Right renal cortex interstitium (tissue), 3 donors: ENCODE data around the gene OR51L1. TPM values are rescaled to one million over a fixed set of nuclear protein-coding genes. Genes with fewer than 3 reads are reported as not detected.

Experiments used
- DNase-seq, 3 donors: peaks; one replicate each; pipeline ENCODE4 v3.0.0-alpha.2; 2013; ENCODE audit warnings: low read depth in 3 of 3, low spot score in 2 of 3
- polyA plus RNA-seq, 3 donors: library from polyadenylated mRNA; unstranded; fragments of 120-200 nt; gene quantifications; one replicate each; pipeline ENCODE4 v1.2.1, GENCODE V29; 2013; ENCODE audit not compliant: insufficient read length in 3 of 3

Gene OR51L1
- polyA plus RNA-seq, 3 donors, result 0.08 TPM; not detected in 1

DNA sequence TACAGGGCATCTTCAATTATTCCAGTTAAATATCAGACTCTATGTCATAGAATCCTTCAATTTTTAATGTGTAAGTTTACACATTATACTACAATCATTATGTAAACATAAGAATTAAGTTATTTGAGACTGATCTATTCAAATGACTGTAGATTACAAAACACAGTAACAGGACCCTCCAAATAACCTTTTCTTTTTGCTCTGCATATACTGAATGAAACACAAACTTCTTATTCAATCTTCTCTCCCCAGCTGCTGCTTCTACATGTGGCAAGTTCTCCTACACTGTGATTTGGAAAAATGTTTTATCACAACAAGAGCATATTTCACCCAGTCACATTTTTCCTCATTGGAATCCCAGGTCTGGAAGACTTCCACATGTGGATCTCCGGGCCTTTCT, 51.6 kb downstream of the OR51L1 start, which contains the start of gene OR52J3:
OR52J3 (plus strand) TSS at position 301 of the 400 bp plus-strand sequence; CDS start at position 301, 0 bp downstream.
- DNase-seq, result no peak

GRCh38 chr11:5046754-5047330, 52.2 kb downstream of the OR51L1 start:
- no peak for DNase-seq

Other genes with a start within 250 kb of the OR51L1 start
- not detected for gene OR51F1, start 224.9 kb upstream of the OR51L1 start, polyA plus RNA-seq
- gene OR52R1, start 190.5 kb upstream of the OR51L1 start, polyA plus RNA-seq, result not detected
- not detected for gene OR51F2, start 173.5 kb upstream of the OR51L1 start, polyA plus RNA-seq
- gene OR51S1, start 145.6 kb upstream of the OR51L1 start, polyA plus RNA-seq, result not detected
- gene OR51T1, start 113.0 kb upstream of the OR51L1 start, polyA plus RNA-seq, result not detected
- not detected for gene OR51A7, start 91.1 kb upstream of the OR51L1 start, polyA plus RNA-seq
- not detected for gene OR51G2, start 75.5 kb upstream of the OR51L1 start, polyA plus RNA-seq
- not detected for gene OR51G1, start 70.5 kb upstream of the OR51L1 start, polyA plus RNA-seq
- gene OR51A4, start 47.2 kb upstream of the OR51L1 start, polyA plus RNA-seq, result not detected
- not detected for gene OR51A2, start 39.1 kb upstream of the OR51L1 start, polyA plus RNA-seq
- not detected for gene OR52J3, start 51.7 kb downstream of the OR51L1 start, polyA plus RNA-seq
- gene OR52E2, start 64.8 kb downstream of the OR51L1 start, polyA plus RNA-seq, result not detected
- gene OR52E1, start 74.7 kb downstream of the OR51L1 start, polyA plus RNA-seq, result not detected
- gene OR52A5, start 143.5 kb downstream of the OR51L1 start, polyA plus RNA-seq, result not detected
- under 1 TPM in 1 of 3 donors, not detected in 2; 0.03 TPM for gene OR52A1, start 159.9 kb downstream of the OR51L1 start, polyA plus RNA-seq
- not detected for gene OR51V1, start 205.8 kb downstream of the OR51L1 start, polyA plus RNA-seq
- gene HBB, start 232.2 kb downstream of the OR51L1 start, polyA plus RNA-seq, result 100 to 1,000 TPM; 146 to 221 (median 152) TPM
- gene HBD, start 239.6 kb downstream of the OR51L1 start, polyA plus RNA-seq, result 1 to 10 TPM; 1.9 to 2.2 (median 2.1) TPM